ACC112 (cell line): Measurements from ENCODE around the gene TULP1.

Experiments used
- H2AFZ ChIP-seq: fragments of 200-600 bp; sonication (generic); one replicate; pipeline ENCODE4 v1.6.0; 2017; ENCODE audit warnings: antibody characterized with exemption, low read length; ENCODE audit not compliant: unreplicated experiment
- H3K27ac ChIP-seq: fragments of 200-600 bp; sonication (generic); 2 replicates; pipeline ENCODE4 v1.5.1; 2014; ENCODE audit warnings: low read depth, mild to moderate bottlenecking, antibody characterized with exemption, low read length, moderate library complexity
- H3K27me3 ChIP-seq: fragments of 200-600 bp; sonication (generic); 2 replicates; pipeline ENCODE4 v1.6.1; 2014; ENCODE audit warnings: mild to moderate bottlenecking, antibody characterized with exemption, low read length, moderate library complexity, mixed read lengths; ENCODE audit not compliant: insufficient read depth
- H3K36me3 ChIP-seq: fragments of 200-600 bp; sonication (generic); 2 replicates; pipeline ENCODE4 v1.6.1; 2016; ENCODE audit warnings: mild to moderate bottlenecking, antibody characterized with exemption, low read length, moderate library complexity, mixed read lengths; ENCODE audit not compliant: insufficient read depth
- H3K4me1 ChIP-seq: fragments of 200-600 bp; sonication (generic); one replicate; pipeline ENCODE4 v1.6.1; 2016; ENCODE audit warnings: low read length, mixed read lengths; ENCODE audit not compliant: insufficient read depth, unreplicated experiment, control insufficient read depth
- H3K4me3 ChIP-seq: fragments of 200-600 bp; sonication (generic); 2 replicates; pipeline ENCODE4 v1.5.1; 2014; ENCODE audit warnings: mild to moderate bottlenecking, low read depth, low read length
- H3K79me2 ChIP-seq: fragments of 200-600 bp; sonication (generic); one replicate; pipeline ENCODE4 v1.6.0; 2016; ENCODE audit warnings: low read length; ENCODE audit not compliant: control insufficient read depth, unreplicated experiment, insufficient read depth

TULP1 gene

DNA sequence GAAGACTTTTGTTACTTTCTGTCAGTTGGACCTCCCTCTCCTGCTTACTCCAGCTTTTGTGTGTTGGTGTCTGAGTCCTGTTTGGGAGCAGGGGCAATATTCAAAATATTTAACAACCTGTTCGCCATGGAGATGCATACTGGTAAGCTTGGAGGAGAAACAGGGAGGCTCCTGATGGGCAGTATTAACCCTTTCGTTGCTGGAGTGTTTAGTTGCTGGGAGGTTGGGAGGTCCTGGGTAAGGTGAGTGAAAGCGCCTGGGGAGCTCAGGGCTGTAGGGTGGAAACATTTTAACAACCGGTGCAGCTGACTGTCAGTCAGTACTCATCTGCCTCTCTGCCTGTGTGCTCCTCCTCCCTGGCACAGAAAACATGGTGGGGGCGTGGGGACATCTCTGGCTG, 4.2 kb downstream of the TULP1 start:
- H3K27ac ChIP-seq = no peak overlapping the region
- no peak overlapping the region for H3K4me3 ChIP-seq
- H3K4me1 ChIP-seq = peaks cover 5% of the 10 kb centered on the region
- H3K27me3 ChIP-seq = peaks cover 15% of the 10 kb centered on the region; the same call in 1 of the 2 replicates
- H2AFZ ChIP-seq = no peak overlapping the region
- no peaks in the 10 kb centered on the region for H3K36me3 ChIP-seq
- no peaks in the 10 kb centered on the region for H3K79me2 ChIP-seq

DNA sequence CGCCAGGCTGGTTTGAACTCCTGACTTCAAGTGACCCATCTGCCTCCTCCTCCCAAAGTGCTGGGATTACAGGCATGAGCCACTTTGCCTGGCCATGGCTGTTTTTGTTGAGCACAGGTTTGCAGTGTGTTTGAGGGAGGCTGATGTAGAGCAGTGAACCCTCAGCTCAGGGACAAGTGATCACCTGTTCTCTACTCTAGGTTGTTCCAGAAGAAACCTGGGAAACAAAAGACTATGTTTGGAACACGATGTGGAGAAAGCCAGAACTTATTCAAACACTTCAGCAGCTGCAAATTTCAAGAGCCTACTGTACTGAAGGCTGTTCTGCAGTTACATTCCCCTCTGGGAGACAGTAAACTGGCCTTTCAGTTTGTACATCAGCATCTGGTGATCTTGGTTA, 4.7 kb downstream of the TULP1 start:
- H3K27me3 ChIP-seq = peaks cover 15% of the 10 kb centered on the region; the same call in 1 of the 2 replicates
- no peaks in the 10 kb centered on the region for H3K36me3 ChIP-seq
- peaks cover 5% of the 10 kb centered on the region for H3K4me1 ChIP-seq

DNA sequence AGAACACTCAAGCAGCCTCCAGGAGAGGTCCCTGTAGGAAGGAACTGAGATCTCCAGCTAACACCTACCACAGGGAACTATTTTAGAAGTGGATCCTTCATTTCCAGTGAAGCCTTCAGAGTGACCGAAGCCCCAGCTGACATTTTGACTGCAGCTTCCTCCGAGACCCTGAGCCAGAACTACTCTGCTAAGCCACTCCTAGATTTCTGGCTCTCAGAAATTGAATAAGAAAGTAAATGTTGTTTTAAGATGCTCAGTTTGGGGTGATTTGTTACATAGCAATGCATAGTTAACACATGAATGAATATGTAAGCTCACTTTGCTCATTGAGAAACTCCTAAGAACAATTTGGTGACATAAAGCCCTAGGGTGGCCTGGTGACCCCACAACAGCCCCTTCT, 5.5 kb downstream of the TULP1 start:
- Histone ChIP-seq H3K27ac (no peak overlapping the region), H3K4me3 (no peak overlapping the region), H3K27me3 (peaks cover 10% of the 10 kb centered on the region; the same call in 1 of the 2 replicates), H3K36me3 (no peaks in the 10 kb centered on the region), H3K79me2 (no peaks in the 10 kb centered on the region), H3K4me1 (peaks cover 5% of the 10 kb centered on the region), H2AFZ (no peak overlapping the region)

More for the DNA sequence above, 4.7 kb downstream of the TULP1 start:
- Histone ChIP-seq H3K79me2 (no peaks in the 10 kb centered on the region), H3K27ac (no peak overlapping the region), H2AFZ (no peak overlapping the region), H3K4me3 (no peak overlapping the region)

- Histone ChIP-seq H3K79me2 (no peaks in the 10 kb centered on the region), H2AFZ (no peak overlapping the region), H3K36me3 (no peaks in the 10 kb centered on the region), H3K27ac (no peak overlapping the region), H3K27me3 (peaks cover 5% of the 10 kb centered on the region; the same call in 1 of the 2 replicates), H3K4me3 (no peak overlapping the region), H3K4me1 (peaks cover 5% of the 10 kb centered on the region)
These were observed 6.2 kb downstream of the TULP1 start for GRCh38 chr6:35506536-35506935.

- Histone ChIP-seq H2AFZ (no peak overlapping the region), H3K79me2 (no peaks in the 10 kb centered on the region), H3K36me3 (no peaks in the 10 kb centered on the region), H3K4me1 (peaks cover 5% of the 10 kb centered on the region), H3K27me3 (no peaks in the 10 kb centered on the region), H3K4me3 (no peak overlapping the region), H3K27ac (no peak overlapping the region)
These were observed 6.7 kb downstream of the TULP1 start for GRCh38 chr6:35505999-35506412.

GRCh38 chr6:35503534-35503933, 9.2 kb downstream of the TULP1 start:
- no peak overlapping the region for H3K4me3 ChIP-seq
- no peaks in the 10 kb centered on the region for H3K27me3 ChIP-seq
- H3K36me3 ChIP-seq = no peaks in the 10 kb centered on the region
- H3K27ac ChIP-seq = no peak overlapping the region
- H2AFZ ChIP-seq = no peak overlapping the region
- H3K79me2 ChIP-seq = no peaks in the 10 kb centered on the region
- H3K4me1 ChIP-seq = peaks cover 13% of the 10 kb centered on the region

GRCh38 chr6:35501784-35502183, 10.9 kb downstream of the TULP1 start:
- peaks cover 13% of the 10 kb centered on the region for H3K4me1 ChIP-seq
- no peaks in the 10 kb centered on the region for H3K79me2 ChIP-seq
- no peak overlapping the region for H2AFZ ChIP-seq
- H3K4me3 ChIP-seq = no peak overlapping the region
- H3K27me3 ChIP-seq = no peaks in the 10 kb centered on the region
- H3K36me3 ChIP-seq = no peaks in the 10 kb centered on the region
- no peak overlapping the region for H3K27ac ChIP-seq

DNA sequence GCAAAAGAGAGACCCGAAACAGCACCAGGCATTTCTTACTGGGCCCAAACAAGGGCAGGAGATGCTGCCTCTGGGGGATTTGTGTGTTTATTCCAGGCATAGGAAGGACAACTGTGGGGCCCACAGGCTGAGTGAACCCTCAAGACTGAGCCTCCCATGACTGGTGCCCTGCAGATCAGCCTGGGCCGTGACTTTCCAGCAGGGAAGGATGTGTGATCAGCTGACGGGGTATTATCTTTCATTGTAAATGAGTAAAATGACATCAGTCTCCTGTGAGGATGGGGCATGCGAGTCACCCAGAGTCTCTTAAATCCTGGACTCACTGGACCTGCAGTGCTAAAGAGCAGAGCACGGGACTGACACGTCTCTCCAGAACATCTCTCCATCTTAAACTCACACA, 11.9 kb downstream of the TULP1 start:
- Histone ChIP-seq H3K4me3 (no peak overlapping the region), H3K27ac (no peak overlapping the region), H3K4me1 (peaks cover 13% of the 10 kb centered on the region), H2AFZ (no peak overlapping the region), H3K36me3 (no peaks in the 10 kb centered on the region), H3K27me3 (no peaks in the 10 kb centered on the region), H3K79me2 (peaks cover 3% of the 10 kb centered on the region)

- Histone ChIP-seq H3K27me3 (no peaks in the 10 kb centered on the region), H2AFZ (no peak overlapping the region), H3K4me1 (peaks cover 25% of the 10 kb centered on the region), H3K4me3 (no peak overlapping the region), H3K79me2 (peaks cover 17% of the 10 kb centered on the region), H3K27ac (no peak overlapping the region), H3K36me3 (no peaks in the 10 kb centered on the region)
These were observed 13.3 kb downstream of the TULP1 start for GRCh38 chr6:35499372-35499771.

- Histone ChIP-seq H2AFZ (no peak overlapping the region), H3K27me3 (no peaks in the 10 kb centered on the region), H3K36me3 (no peaks in the 10 kb centered on the region), H3K79me2 (peaks cover 24% of the 10 kb centered on the region), H3K4me3 (peak overlapping the region; percentile 94), H3K27ac (no peak overlapping the region), H3K4me1 (peaks cover 33% of the 10 kb centered on the region)
These were observed 14.2 kb downstream of the TULP1 start for GRCh38 chr6:35498422-35499067.

DNA sequence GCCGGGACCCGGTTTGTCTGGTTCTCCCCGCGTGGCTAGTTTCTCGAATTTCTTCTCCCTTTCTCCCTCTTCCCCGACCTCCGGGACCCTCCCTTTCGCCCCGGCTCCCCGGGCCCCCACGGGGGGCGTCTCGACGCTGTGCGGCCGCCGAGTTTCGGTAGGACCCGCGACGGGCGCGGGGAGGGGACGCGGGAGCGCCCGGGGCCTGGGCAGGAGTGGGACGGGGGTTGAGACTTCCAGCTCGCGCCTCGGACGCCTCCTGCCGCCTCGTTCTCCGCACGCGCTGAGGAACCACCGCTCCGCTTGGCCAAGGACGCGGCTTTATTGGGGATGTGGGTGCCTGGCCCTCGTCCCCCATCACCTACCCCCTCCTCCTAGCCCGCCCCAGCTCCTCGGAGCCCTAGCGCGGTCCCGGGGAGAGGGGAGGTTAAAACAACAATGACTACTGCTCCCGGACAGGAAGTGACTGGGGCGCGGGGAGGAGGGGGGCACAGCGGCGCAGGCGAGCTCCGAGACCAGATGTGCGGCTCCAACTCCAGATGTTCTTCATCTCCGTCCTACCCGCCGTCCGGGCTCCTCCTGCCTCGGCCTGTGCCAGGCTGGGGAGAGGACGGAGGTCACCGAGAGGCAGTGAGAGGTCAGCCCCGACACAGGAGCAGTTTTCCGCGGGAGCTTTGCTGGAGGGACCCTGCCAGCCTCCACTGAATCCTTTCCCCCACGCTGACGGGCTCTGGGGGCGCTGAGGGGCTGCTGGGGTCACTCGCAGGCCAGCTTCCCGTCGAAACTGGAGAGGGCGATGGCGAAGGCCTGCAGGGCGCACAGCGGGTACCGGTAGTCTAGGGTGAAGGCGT, 14.9 kb downstream of the TULP1 start:
- H3K79me2 ChIP-seq = peaks cover 32% of the 10 kb centered on the region
- H3K4me3 ChIP-seq = peak overlapping the region; percentile 94
- peak overlapping the region; percentile 62 for H2AFZ ChIP-seq
- H3K4me1 ChIP-seq = peaks cover 33% of the 10 kb centered on the region
- H3K27ac ChIP-seq = peak overlapping the region; percentile 80
- H3K36me3 ChIP-seq = no peaks in the 10 kb centered on the region
- no peaks in the 10 kb centered on the region for H3K27me3 ChIP-seq
